Subcutaneous adipose tissue (tissue), 4 donors: Measurements from ENCODE around the gene ZDHHC11. TPM values are rescaled to one million over a fixed set of nuclear protein-coding genes. Genes with fewer than 3 reads are reported as not detected.

ENCODE experiments used
- total RNA-seq, 4 donors: library from RNA; depleted of rRNA; stranded (reverse); fragments of >200 nt; gene quantifications; one replicate each; pipeline ENCODE4 v1.1.0, GENCODE V29; 2016
- TF ChIP-seq, protein P1 (sequence below): fragments of 450-650 bp; IDR thresholded peaks from one replicate; pipeline ENCODE4 v1.5.1; 2016; ENCODE audit warnings: low read depth, mild to moderate bottlenecking, control low read depth, antibody characterized with exemption, moderate library complexity

ZDHHC11 gene
- total RNA-seq, 4 donors from 2014 or later: 0.88 to 4.5 (median 1.3) TPM

DNA sequence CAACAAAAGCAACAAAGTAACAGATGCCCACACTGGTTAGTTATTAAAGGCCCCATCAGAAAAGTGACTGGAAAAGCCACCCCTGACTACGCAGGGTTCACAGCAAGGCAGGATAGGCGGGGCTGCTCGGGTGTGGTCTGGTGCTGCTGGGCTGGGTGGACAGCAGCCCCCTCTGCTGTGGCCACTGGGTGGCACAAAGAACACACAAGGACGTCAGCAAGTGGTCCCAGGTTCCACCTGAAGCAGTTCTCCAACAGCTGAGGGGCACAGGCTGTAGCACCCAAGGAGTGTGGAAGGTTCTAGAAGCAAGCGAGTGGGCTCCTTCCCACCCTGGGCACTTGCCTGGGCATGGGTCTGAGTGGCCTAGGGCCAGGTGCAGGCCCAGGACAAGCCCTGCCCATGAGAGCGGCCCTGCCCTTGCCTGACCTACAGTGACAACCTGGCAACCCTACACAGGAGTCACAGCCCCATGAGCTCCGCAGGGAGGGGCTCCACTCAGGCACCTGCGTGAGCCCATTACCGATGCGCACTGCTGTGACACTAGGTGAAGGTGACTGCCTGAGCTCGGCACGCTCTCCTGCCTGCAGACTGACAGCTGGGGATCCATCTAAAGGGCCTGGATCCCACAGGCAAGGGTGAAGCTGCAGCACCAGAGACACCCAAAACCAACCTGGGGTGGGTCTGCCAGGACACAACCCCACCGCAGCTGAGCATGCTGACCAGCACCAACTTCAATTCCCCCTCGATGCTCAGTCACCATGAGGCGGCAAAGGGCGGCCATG is 33.8 kb upstream of the ZDHHC11 start:
- TF ChIP-seq, protein P1, sequence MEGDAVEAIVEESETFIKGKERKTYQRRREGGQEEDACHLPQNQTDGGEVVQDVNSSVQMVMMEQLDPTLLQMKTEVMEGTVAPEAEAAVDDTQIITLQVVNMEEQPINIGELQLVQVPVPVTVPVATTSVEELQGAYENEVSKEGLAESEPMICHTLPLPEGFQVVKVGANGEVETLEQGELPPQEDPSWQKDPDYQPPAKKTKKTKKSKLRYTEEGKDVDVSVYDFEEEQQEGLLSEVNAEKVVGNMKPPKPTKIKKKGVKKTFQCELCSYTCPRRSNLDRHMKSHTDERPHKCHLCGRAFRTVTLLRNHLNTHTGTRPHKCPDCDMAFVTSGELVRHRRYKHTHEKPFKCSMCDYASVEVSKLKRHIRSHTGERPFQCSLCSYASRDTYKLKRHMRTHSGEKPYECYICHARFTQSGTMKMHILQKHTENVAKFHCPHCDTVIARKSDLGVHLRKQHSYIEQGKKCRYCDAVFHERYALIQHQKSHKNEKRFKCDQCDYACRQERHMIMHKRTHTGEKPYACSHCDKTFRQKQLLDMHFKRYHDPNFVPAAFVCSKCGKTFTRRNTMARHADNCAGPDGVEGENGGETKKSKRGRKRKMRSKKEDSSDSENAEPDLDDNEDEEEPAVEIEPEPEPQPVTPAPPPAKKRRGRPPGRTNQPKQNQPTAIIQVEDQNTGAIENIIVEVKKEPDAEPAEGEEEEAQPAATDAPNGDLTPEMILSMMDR: no peak

DNA sequence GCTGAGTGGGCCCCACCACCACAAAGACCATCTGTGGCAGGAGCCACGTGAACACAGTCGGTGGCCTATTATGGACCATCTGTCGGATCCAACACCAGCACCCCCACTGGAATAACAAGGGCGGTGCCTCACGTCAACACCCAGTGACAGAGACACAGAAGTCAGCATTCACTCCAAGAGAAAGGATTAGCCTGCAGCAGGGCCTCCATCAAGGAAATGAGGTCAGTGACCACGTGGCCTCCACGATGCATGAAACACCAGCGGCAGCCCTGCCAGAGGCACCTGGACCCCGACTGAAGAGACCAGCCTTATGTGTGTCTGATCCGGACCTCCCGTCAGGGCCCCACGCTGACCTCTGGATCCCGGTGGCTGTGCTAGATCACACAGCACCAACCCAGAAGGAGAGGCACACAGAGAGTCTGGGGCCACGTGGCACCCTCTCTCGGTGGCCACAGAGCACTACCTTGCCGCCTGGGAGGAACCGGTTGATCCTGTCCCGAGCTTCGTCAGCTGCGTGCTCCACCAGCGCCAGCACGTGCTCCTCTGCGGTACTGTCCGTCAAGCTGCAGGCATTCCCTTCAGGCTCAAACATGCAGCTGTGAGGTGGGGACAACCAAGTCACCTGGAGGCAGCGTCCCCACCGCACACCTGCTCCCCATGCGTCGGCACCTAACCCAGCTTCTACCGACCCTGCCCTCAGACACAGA is 32.8 kb upstream of the ZDHHC11 start:
- TF ChIP-seq, protein P1: no peak

DNA sequence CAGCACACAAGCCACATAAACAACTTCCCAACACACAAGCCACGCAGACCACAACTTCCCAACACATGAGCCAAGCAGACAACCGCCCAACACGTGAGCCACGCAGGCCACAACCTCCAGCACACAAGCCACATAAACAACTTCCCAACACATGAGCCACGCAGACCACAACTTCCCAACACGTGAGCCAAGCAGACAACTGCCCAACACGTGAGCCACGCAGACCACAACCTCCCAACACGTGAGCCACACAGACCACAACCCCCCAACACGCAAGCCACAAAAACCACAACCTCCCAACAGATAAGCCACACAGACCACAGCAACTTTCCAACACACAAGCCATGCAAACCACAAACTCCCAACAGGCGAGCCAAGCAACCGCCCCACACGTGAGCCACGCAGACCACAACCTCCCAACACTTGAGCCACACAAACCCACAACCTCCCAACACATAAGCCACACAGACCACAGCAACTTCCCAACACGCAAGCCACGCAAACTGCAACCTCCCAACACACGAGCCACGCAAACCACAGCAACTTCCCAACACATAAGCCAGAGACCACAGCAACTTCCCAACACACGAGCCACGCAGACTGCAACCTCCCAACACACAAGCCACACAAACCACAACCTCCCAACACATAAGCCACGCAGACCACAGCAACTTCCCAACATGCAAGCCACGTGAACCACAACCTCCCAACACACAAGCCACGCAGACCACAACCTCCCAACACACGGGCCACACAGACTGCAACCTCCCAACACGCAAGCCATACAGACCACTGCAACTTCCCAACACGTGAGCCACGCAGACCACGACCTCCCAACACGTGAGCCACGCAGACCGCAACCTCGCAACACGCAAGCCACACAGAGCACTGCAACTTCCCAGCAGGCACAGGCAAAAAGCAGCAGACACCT is 31.7 kb upstream of the ZDHHC11 start:
- TF ChIP-seq, protein P1: no peak

DNA sequence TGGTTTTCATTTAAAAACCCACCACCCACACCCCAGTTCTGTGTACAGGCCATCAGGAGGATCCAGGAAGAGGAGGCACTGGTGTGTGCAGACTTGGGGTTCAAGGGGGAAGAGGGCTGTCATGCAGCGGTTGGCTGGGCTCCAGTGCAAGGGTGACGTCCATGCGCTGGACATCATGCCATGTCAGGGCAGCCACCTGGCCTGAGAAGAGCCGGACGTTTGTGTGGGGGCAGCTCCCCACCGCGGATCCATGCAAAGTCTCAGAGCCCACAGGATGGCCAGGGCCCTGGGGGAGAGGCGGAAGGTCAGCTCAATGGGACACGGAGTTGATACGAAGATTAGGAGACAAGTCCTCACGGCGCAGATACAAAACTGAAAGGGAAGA is 30.8 kb upstream of the ZDHHC11 start:
- TF ChIP-seq, protein P1: no peak

DNA sequence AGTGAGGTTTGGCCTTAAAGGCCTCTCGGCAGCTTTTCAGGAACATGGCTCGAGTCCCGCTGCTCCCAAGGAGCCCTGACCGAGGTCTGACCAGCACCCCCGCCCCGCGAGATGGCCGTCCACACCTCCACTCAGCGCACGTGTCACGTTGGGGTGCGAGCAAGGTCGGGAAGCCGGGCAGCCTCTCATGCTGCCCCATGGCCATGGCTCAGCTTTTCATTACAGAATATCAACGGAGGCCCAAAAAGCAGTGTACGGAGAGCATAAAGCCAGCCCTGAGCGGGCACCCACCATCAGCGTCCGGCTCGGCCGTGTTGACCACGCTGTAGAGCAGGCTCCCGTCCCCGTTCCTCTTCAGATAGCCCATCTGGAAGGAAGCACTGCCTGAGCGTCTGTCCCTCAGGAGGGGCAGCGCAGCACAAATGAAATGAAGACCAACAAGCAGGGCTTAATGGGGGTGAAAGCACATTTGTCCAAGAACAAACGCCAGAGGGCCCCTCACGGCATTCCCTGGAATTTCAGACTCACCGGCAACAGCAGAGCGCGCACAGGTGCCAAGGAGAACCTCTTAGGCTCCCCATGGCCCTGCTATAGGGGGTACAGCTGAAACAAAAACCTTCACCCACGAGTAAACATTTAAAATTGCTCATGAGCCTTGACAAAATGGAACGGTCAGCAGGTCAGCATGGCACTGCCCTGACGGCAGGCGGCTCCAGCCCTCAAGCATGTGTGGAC is 30.2 kb upstream of the ZDHHC11 start:
- TF ChIP-seq, protein P1: no peak

DNA sequence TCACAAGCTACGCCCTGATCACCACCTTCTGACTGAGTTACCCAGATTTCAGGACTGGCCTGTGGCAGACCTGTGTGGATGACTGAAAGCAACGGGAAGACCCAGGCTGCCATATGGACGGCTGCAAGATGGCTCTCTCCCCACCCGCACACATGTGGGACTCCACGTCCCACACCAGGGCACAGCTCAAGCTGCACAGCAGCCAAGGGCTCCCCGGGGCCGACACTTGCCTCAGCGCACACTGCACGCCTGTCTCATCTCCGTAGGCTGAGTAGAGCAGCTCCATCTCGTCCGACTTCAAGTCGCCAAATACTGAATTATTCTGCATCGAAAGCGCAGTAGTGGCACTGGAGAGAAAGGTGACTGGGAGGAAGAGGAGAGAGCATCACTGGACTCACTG is 27.3 kb upstream of the ZDHHC11 start:
- TF ChIP-seq, protein P1: no peak
